H9 (cell line): ENCODE data around the gene DUS1L. TPM values are rescaled to one million over a fixed set of nuclear protein-coding genes. Genes with fewer than 3 reads are reported as not detected.

Experiments
- DNase-seq: peaks from one replicate; pipeline ENCODE4 v3.0.0-alpha.2; 2017
- H2AFZ ChIP-seq: one replicate; pipeline ENCODE4 v1.6.1; 2013; ENCODE audit warnings: mild to moderate bottlenecking, low read length, control low read depth, moderate library complexity
- H2AK5ac ChIP-seq: 2 replicates; pipeline ENCODE4 v1.6.1; 2013; ENCODE audit warnings: low read length, control low read depth, mixed read lengths; ENCODE audit not compliant: insufficient read length
- H2BK120ac ChIP-seq: one replicate; pipeline ENCODE4 v1.6.1; 2013; ENCODE audit warnings: low read depth, mild to moderate bottlenecking, low read length, control low read depth, inconsistent platforms; ENCODE audit not compliant: poor library complexity, severe bottlenecking
- H2BK12ac ChIP-seq: 2 replicates; pipeline ENCODE4 v1.6.1; 2013; ENCODE audit warnings: low read length, control low read depth, mixed read lengths, low read depth; ENCODE audit not compliant: insufficient read length
- H2BK15ac ChIP-seq: 2 replicates; pipeline ENCODE4 v1.6.1; 2013; ENCODE audit warnings: low read depth, low read length, control low read depth
- H2BK20ac ChIP-seq: one replicate; pipeline ENCODE4 v1.6.1; 2013; ENCODE audit warnings: low read depth, mild to moderate bottlenecking, low read length, control low read depth, inconsistent platforms; ENCODE audit not compliant: poor library complexity, severe bottlenecking
- H2BK5ac ChIP-seq: 2 replicates; pipeline ENCODE4 v1.6.1; 2013; ENCODE audit warnings: low read length, control low read depth, mixed read lengths; ENCODE audit not compliant: insufficient read length
- H3K14ac ChIP-seq: 2 replicates; pipeline ENCODE4 v1.6.1; 2013; ENCODE audit warnings: low read length, control low read depth; ENCODE audit not compliant: insufficient read depth
- H3K18ac ChIP-seq: 2 replicates; pipeline ENCODE4 v1.6.1; 2013; ENCODE audit warnings: low read depth, mild to moderate bottlenecking, mixed read lengths, low read length, control low read depth; ENCODE audit not compliant: insufficient read length
- H3K23ac ChIP-seq: 2 replicates; pipeline ENCODE4 v1.6.1; 2013; ENCODE audit warnings: low read length, control low read depth, mixed read lengths, low read depth; ENCODE audit not compliant: insufficient read length
- H3K23me2 ChIP-seq: 2 replicates; pipeline ENCODE4 v1.6.1; 2013; ENCODE audit warnings: low read depth, mild to moderate bottlenecking, mixed read lengths, low read length, control low read depth; ENCODE audit not compliant: insufficient read length, poor library complexity, severe bottlenecking
- H3K27ac ChIP-seq: 2 replicates; pipeline ENCODE4 v1.5.1; 2013; ENCODE audit warnings: low read length, control low read depth, mixed read lengths, low read depth; ENCODE audit not compliant: insufficient read length
- H3K27me3 ChIP-seq: 2 replicates; pipeline ENCODE4 v1.6.1; 2013; ENCODE audit warnings: low read length, control low read depth, inconsistent platforms; ENCODE audit not compliant: insufficient read depth
- H3K4ac ChIP-seq: 2 replicates; pipeline ENCODE4 v1.6.1; 2013; ENCODE audit warnings: low read depth, mild to moderate bottlenecking, control low read depth, inconsistent platforms, low read length, moderate library complexity
- H3K4me1 ChIP-seq: 2 replicates; pipeline ENCODE4 v1.6.1; 2013; ENCODE audit warnings: low read length, control low read depth, inconsistent platforms; ENCODE audit not compliant: insufficient read depth
- H3K4me2 ChIP-seq: 2 replicates; pipeline ENCODE4 v1.6.1; 2013; ENCODE audit warnings: low read length, control low read depth, mixed read lengths; ENCODE audit not compliant: insufficient read length, insufficient read depth
- H3K56ac ChIP-seq: 2 replicates; pipeline ENCODE4 v1.6.1; 2013; ENCODE audit warnings: low read depth, mild to moderate bottlenecking, mixed read lengths, low read length, control low read depth; ENCODE audit not compliant: insufficient read length
- H3K79me1 ChIP-seq: 2 replicates; pipeline ENCODE4 v1.6.1; 2013; ENCODE audit warnings: low read depth, mild to moderate bottlenecking, moderate library complexity, low read length, control low read depth, inconsistent platforms; ENCODE audit not compliant: insufficient read depth, poor library complexity, severe bottlenecking
- H3K79me2 ChIP-seq: 2 replicates; pipeline ENCODE4 v1.6.1; 2013; ENCODE audit warnings: low read length, control low read depth, inconsistent platforms; ENCODE audit not compliant: insufficient read depth
- H3K9ac ChIP-seq: 2 replicates; pipeline ENCODE4 v1.6.1; 2013; ENCODE audit warnings: low read length, control low read depth, mixed read lengths; ENCODE audit not compliant: insufficient read length; ENCODE audit errors: extremely low read depth
- H3K9me3 ChIP-seq: one replicate; pipeline ENCODE4 v1.6.1; 2013; ENCODE audit warnings: low read depth, low read length, inconsistent platforms; ENCODE audit not compliant: control insufficient read depth
- H3T11ph ChIP-seq: one replicate; pipeline ENCODE4 v1.6.1; 2013; ENCODE audit warnings: mild to moderate bottlenecking, low read length, control low read depth, inconsistent platforms
- H4K20me1 ChIP-seq: one replicate; pipeline ENCODE4 v1.6.1; 2013; ENCODE audit not compliant: control insufficient read depth, insufficient read length, insufficient read depth
- H4K5ac ChIP-seq: 2 replicates; pipeline ENCODE4 v1.6.1; 2013; ENCODE audit warnings: low read depth, mild to moderate bottlenecking, mixed read lengths, low read length, control low read depth; ENCODE audit not compliant: insufficient read length
- H4K8ac ChIP-seq: replicated peaks from 2 replicates; pipeline ENCODE4 v1.6.1; 2013; ENCODE audit warnings: low read length, control low read depth, mixed read lengths, low read depth; ENCODE audit not compliant: insufficient read length
- H4K91ac ChIP-seq: 2 replicates; pipeline ENCODE4 v1.6.1; 2013; ENCODE audit warnings: low read depth, mild to moderate bottlenecking, moderate library complexity, mixed read lengths, low read length, control low read depth; ENCODE audit not compliant: insufficient read length
- H3K27ac Mint-ChIP-seq, 3 experiments: 2 replicates in 2 of 3; 3 replicates in 1 of 3; pipeline ENCODE4 v1.8.0; 2020 to 2021; ENCODE audit warnings: mixed read lengths in 3 of 3, mild to moderate bottlenecking in 1 of 3, moderate library complexity in 1 of 3
- H3K27me3 Mint-ChIP-seq: 2 replicates; pipeline ENCODE4 v1.8.0; 2021; ENCODE audit warnings: low read depth, mild to moderate bottlenecking, moderate library complexity, mixed read lengths
- H3K36me3 Mint-ChIP-seq, 3 experiments: 2 replicates in 2 of 3; 3 replicates in 1 of 3; pipeline ENCODE4 v1.8.0; 2020 to 2021; ENCODE audit warnings: low read depth in 3 of 3, mixed read lengths in 3 of 3; ENCODE audit not compliant: insufficient read depth in 1 of 3
- H3K4me1 Mint-ChIP-seq, 2 experiments: 2 replicates each; pipeline ENCODE4 v1.8.0; 2020; ENCODE audit warnings: mixed read lengths in 2 of 2
- H3K4me3 Mint-ChIP-seq, 2 experiments: 2 replicates in 1 of 2; 3 replicates in 1 of 2; pipeline ENCODE4 v1.8.0; 2020 to 2021; ENCODE audit warnings: mild to moderate bottlenecking in 2 of 2, mixed read lengths in 2 of 2, moderate library complexity in 1 of 2
- H3K9me3 Mint-ChIP-seq, 2 experiments: 2 replicates in 1 of 2; 3 replicates in 1 of 2; pipeline ENCODE4 v1.8.0; 2020; ENCODE audit warnings: mild to moderate bottlenecking in 2 of 2, mixed read lengths in 2 of 2, moderate library complexity in 1 of 2
- WGBS: extraction: QIAGEN DNeasy Blood & Tissue Kit; methylation state at CpG from one replicate; pipeline ENCODE4 v1.1.7; 2013; ENCODE audit warnings: missing lambda C conversion rate, low lambda C conversion rate, mixed read lengths; ENCODE audit not compliant: insufficient read length; ENCODE audit errors: extremely low coverage; 5-methylcytosine and 5-hydroxymethylcytosine counted together
- total RNA-seq: library from RNA; stranded (reverse); gene quantifications from 2 replicates; pipeline ENCODE4 v1.2.1, GENCODE V29; 2021
- TF ChIP-seq, protein P1 (sequence below): fragments of 200-600 bp; sonication (generic); conservative IDR thresholded peaks from 3 replicates; pipeline ENCODE4 v1.8.0; 2021; ENCODE audit warnings: antibody characterized with exemption, mild to moderate bottlenecking

Gene DUS1L
- total RNA-seq, 1 experiment from 2014 or later = 103 TPM

DNA sequence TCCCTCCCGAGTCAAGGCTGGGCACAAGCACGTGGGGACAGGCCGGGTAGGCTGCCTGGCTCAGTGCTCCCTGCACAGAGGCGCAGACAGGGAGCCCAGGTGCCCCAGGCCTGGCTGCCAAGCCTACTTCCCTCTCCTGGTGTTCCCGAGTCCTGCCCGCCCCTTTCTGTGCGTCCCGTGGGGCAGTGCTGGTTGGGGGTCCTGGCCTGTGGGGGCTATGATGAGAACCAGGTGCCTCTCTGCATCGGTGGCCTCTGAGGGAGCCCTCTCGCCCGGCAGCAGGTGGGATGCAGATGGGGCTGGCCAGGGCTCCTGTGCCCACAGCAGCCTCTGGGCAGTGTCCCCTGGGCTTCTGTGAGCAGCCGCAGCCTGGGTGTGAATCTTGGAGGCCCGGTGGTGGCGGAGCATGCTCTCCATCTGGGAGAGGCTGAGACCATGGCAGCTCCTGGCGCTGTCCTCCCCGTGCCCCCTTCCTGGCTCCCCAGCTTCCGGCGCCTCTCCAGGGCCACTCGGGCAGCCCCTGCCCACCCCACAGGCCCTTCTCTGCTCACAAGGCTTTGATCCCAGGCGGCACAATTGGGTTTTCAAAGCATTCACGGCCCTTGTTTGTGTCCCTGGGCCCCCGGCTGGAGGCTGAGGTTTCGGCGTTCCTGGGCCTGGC is 50.2 kb downstream of the DUS1L start:
- H3K79me2 ChIP-seq = no peaks in the 10 kb centered on the region
- no peak overlapping the region for H2AFZ ChIP-seq
- H3K4me3 Mint-ChIP-seq = no peak overlapping the region
- no peak overlapping the region for H3K9ac ChIP-seq
- H3K14ac ChIP-seq = no peak overlapping the region
- no peak overlapping the region for H4K5ac ChIP-seq
- no peak overlapping the region for H3K27ac Mint-ChIP-seq
- H4K91ac ChIP-seq = no peak overlapping the region
- DNase-seq = no peak
- H2AK5ac ChIP-seq = no peak overlapping the region
- no peak overlapping the region for H3K4me2 ChIP-seq
- no peaks in the 10 kb centered on the region for H4K20me1 ChIP-seq
- H3K27ac ChIP-seq = no peak overlapping the region
- H2BK12ac ChIP-seq = no peak overlapping the region
- H3K4me1 ChIP-seq = no peaks in the 10 kb centered on the region
- H4K8ac ChIP-seq = no peak overlapping the region
- H2BK120ac ChIP-seq = no peak overlapping the region
- no peaks in the 10 kb centered on the region for H3K9me3 Mint-ChIP-seq
- no peak overlapping the region for H2BK20ac ChIP-seq
- H3K4me1 Mint-ChIP-seq = 0 out of 4 replicates have a peak, but pooled peaks cover 0 to 2% of the 10 kb centered on the region in 2 experiments
- H3K9me3 ChIP-seq = no peaks in the 10 kb centered on the region
- no peak overlapping the region for H2BK5ac ChIP-seq
- H3K23me2 ChIP-seq = no peaks in the 10 kb centered on the region
- H3K27me3 ChIP-seq = no peaks in the 10 kb centered on the region
- no peak overlapping the region for H3K4ac ChIP-seq
- H3K56ac ChIP-seq = no peak overlapping the region
- H3K79me1 ChIP-seq = no peaks in the 10 kb centered on the region
- no peak overlapping the region for H3T11ph ChIP-seq
- WGBS = no CpG with 5 or more reads among the region's 24 CpGs
- TF ChIP-seq, protein P1, sequence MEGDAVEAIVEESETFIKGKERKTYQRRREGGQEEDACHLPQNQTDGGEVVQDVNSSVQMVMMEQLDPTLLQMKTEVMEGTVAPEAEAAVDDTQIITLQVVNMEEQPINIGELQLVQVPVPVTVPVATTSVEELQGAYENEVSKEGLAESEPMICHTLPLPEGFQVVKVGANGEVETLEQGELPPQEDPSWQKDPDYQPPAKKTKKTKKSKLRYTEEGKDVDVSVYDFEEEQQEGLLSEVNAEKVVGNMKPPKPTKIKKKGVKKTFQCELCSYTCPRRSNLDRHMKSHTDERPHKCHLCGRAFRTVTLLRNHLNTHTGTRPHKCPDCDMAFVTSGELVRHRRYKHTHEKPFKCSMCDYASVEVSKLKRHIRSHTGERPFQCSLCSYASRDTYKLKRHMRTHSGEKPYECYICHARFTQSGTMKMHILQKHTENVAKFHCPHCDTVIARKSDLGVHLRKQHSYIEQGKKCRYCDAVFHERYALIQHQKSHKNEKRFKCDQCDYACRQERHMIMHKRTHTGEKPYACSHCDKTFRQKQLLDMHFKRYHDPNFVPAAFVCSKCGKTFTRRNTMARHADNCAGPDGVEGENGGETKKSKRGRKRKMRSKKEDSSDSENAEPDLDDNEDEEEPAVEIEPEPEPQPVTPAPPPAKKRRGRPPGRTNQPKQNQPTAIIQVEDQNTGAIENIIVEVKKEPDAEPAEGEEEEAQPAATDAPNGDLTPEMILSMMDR = no peak
- no peaks in the 10 kb centered on the region for H3K27me3 Mint-ChIP-seq
- no peak overlapping the region for H2BK15ac ChIP-seq
- H3K18ac ChIP-seq = no peak overlapping the region
- peaks cover 2 to 8% (median 3%) of the 10 kb centered on the region in 3 experiments; a peak in 4 of 7 replicates for H3K36me3 Mint-ChIP-seq
- H3K23ac ChIP-seq = no peak overlapping the region
